HUES6 (cell line): ENCODE results near the gene TM4SF5.
A peak's percentile ranks its signal among the peaks of the same experiment; 100 is the strongest.

ENCODE experiments used
- H3K27ac ChIP-seq: 2 replicates; pipeline ENCODE4 v1.7.0; 2013; ENCODE audit warnings: low read depth, mild to moderate bottlenecking, low read length, inconsistent platforms
- H3K27me3 ChIP-seq: 2 replicates; pipeline ENCODE4 v1.6.1; 2013; ENCODE audit warnings: low read length; ENCODE audit not compliant: control insufficient read depth, insufficient read depth
- H3K36me3 ChIP-seq: 2 replicates; pipeline ENCODE4 v1.6.1; 2013; ENCODE audit warnings: low read length; ENCODE audit not compliant: control insufficient read depth, insufficient read depth
- H3K4me1 ChIP-seq: 2 replicates; pipeline ENCODE4 v1.6.1; 2013; ENCODE audit warnings: low read length; ENCODE audit not compliant: control insufficient read depth, insufficient read depth
- H3K4me3 ChIP-seq: 2 replicates; pipeline ENCODE4 v1.5.1; 2013; ENCODE audit warnings: low read depth, low read length
- H3K9ac ChIP-seq: one replicate; pipeline ENCODE4 v1.6.1; 2013; ENCODE audit warnings: mild to moderate bottlenecking, low read length
- H3K9me3 ChIP-seq: 2 replicates; pipeline ENCODE4 v1.6.1; 2013; ENCODE audit warnings: low read depth, low read length; ENCODE audit not compliant: control insufficient read depth, insufficient read depth

Gene TM4SF5

GRCh38 chr17:4739122-4740024 is 32.3 kb upstream of the TM4SF5 start, which contains the start of the genes CXCL16 and ZMYND15:
Gene CXCL16 (minus strand): TSS chr17:4739928. CDS start chr17:4739339, 589 bp downstream.
Gene ZMYND15 (plus strand): TSS chr17:4739833. CDS start chr17:4740549, 716 bp downstream.
- H3K4me1 ChIP-seq, result peaks cover 8% of the 10 kb centered on the region
- H3K27me3 ChIP-seq, result peaks cover 98% of the 10 kb centered on the region
- H3K36me3 ChIP-seq, result no peaks in the 10 kb centered on the region
- H3K9me3 ChIP-seq, result no peaks in the 10 kb centered on the region
- peak within 1 kb of the TSS; percentile 86 for H3K4me3 ChIP-seq
- H3K27ac ChIP-seq, result no peak within 1 kb of the TSS
- H3K9ac ChIP-seq, result peak within 1 kb of the TSS; percentile 17

- Histone ChIP-seq H3K27me3 (peaks cover 98% of the 10 kb centered on the region), H3K27ac (no peak overlapping the region), H3K9me3 (no peaks in the 10 kb centered on the region), H3K36me3 (no peaks in the 10 kb centered on the region), H3K4me3 (peak overlapping the region; percentile 86), H3K9ac (no peak overlapping the region), H3K4me1 (peaks cover 12% of the 10 kb centered on the region)
Measured at GRCh38 chr17:4740025-4740351, 31.7 kb upstream of the TM4SF5 start.

- H3K27me3 ChIP-seq, result peaks cover 96% of the 10 kb centered on the region
- no peaks in the 10 kb centered on the region for H3K9me3 ChIP-seq
- H3K9ac ChIP-seq, result no peak overlapping the region
- H3K4me1 ChIP-seq, result peaks cover 12% of the 10 kb centered on the region
- H3K27ac ChIP-seq, result no peak overlapping the region
- no peaks in the 10 kb centered on the region for H3K36me3 ChIP-seq
- H3K4me3 ChIP-seq, result no peak overlapping the region
Measured at GRCh38 chr17:4740584-4740983, 31.1 kb upstream of the TM4SF5 start.

- Histone ChIP-seq H3K9me3 (no peaks in the 10 kb centered on the region), H3K4me3 (no peak overlapping the region), H3K36me3 (no peaks in the 10 kb centered on the region), H3K9ac (no peak overlapping the region), H3K4me1 (peaks cover 16% of the 10 kb centered on the region), H3K27me3 (peaks cover 95% of the 10 kb centered on the region), H3K27ac (no peak overlapping the region)
Measured at GRCh38 chr17:4741544-4741943, 30.1 kb upstream of the TM4SF5 start.

- Histone ChIP-seq H3K27me3 (peaks cover 89% of the 10 kb centered on the region), H3K27ac (no peak overlapping the region), H3K4me1 (peaks cover 16% of the 10 kb centered on the region)
Measured at GRCh38 chr17:4742133-4742532, 29.6 kb upstream of the TM4SF5 start.

GRCh38 chr17:4742629-4743028 is 29.1 kb upstream of the TM4SF5 start:
- H3K9ac ChIP-seq, result no peak overlapping the region
- H3K4me1 ChIP-seq, result peaks cover 16% of the 10 kb centered on the region
- peaks cover 84% of the 10 kb centered on the region for H3K27me3 ChIP-seq
- no peak overlapping the region for H3K4me3 ChIP-seq
- H3K36me3 ChIP-seq, result no peaks in the 10 kb centered on the region
- H3K9me3 ChIP-seq, result no peaks in the 10 kb centered on the region
- H3K27ac ChIP-seq, result no peak overlapping the region

More at GRCh38 chr17:4742133-4742532, 29.6 kb upstream of the TM4SF5 start:
- Histone ChIP-seq H3K4me3 (no peak overlapping the region), H3K36me3 (no peaks in the 10 kb centered on the region), H3K9ac (no peak overlapping the region), H3K9me3 (no peaks in the 10 kb centered on the region)

- no peaks in the 10 kb centered on the region for H3K9me3 ChIP-seq
- H3K27me3 ChIP-seq, result peaks cover 78% of the 10 kb centered on the region
- H3K4me3 ChIP-seq, result no peak overlapping the region
- no peak overlapping the region for H3K9ac ChIP-seq
- H3K4me1 ChIP-seq, result peaks cover 14% of the 10 kb centered on the region
- H3K36me3 ChIP-seq, result no peaks in the 10 kb centered on the region
- H3K27ac ChIP-seq, result no peak overlapping the region
Measured at GRCh38 chr17:4743216-4743615, 28.5 kb upstream of the TM4SF5 start.

- Histone ChIP-seq H3K4me3 (no peak overlapping the region), H3K9me3 (no peaks in the 10 kb centered on the region), H3K27ac (no peak overlapping the region), H3K36me3 (no peaks in the 10 kb centered on the region), H3K9ac (no peak overlapping the region), H3K4me1 (peaks cover 9% of the 10 kb centered on the region), H3K27me3 (peaks cover 71% of the 10 kb centered on the region)
Measured at GRCh38 chr17:4743898-4744297, 27.8 kb upstream of the TM4SF5 start.

GRCh38 chr17:4744999-4745969 is 26.4 kb upstream of the TM4SF5 start:
- Histone ChIP-seq H3K9me3 (no peaks in the 10 kb centered on the region), H3K4me3 (peak overlapping the region; percentile 69), H3K4me1 (peaks cover 9% of the 10 kb centered on the region), H3K27me3 (peaks cover 57% of the 10 kb centered on the region), H3K36me3 (no peaks in the 10 kb centered on the region), H3K9ac (no peak overlapping the region), H3K27ac (no peak overlapping the region)

GRCh38 chr17:4747847-4748246 is 23.8 kb upstream of the TM4SF5 start:
- no peak overlapping the region for H3K4me3 ChIP-seq
- no peak overlapping the region for H3K27ac ChIP-seq
- H3K9me3 ChIP-seq, result no peaks in the 10 kb centered on the region
- no peak overlapping the region for H3K9ac ChIP-seq
- H3K4me1 ChIP-seq, result peaks cover 9% of the 10 kb centered on the region
- H3K36me3 ChIP-seq, result no peaks in the 10 kb centered on the region
- H3K27me3 ChIP-seq, result peaks cover 32% of the 10 kb centered on the region
